OCI-LY3 (cell line): ENCODE results near the gene MKX.
A peak's percentile ranks its signal among the peaks of the same experiment; 100 is the strongest.

Source experiments
- CTCF ChIP-seq: fragments of 200-600, 300-600 bp; sonication (generic); IDR thresholded peaks from 2 replicates; pipeline ENCODE4 v1.5.1; 2014; ENCODE audit warnings: antibody characterized with exemption, low read length, low read depth
- EZH2phosphoT487 ChIP-seq: fragments of 200-600 bp; shearing (Covaris generic); IDR thresholded peaks from 2 replicates; pipeline ENCODE4 v1.6.1; 2018; ENCODE audit warnings: antibody characterized with exemption, mixed run types, low read depth

DNA sequence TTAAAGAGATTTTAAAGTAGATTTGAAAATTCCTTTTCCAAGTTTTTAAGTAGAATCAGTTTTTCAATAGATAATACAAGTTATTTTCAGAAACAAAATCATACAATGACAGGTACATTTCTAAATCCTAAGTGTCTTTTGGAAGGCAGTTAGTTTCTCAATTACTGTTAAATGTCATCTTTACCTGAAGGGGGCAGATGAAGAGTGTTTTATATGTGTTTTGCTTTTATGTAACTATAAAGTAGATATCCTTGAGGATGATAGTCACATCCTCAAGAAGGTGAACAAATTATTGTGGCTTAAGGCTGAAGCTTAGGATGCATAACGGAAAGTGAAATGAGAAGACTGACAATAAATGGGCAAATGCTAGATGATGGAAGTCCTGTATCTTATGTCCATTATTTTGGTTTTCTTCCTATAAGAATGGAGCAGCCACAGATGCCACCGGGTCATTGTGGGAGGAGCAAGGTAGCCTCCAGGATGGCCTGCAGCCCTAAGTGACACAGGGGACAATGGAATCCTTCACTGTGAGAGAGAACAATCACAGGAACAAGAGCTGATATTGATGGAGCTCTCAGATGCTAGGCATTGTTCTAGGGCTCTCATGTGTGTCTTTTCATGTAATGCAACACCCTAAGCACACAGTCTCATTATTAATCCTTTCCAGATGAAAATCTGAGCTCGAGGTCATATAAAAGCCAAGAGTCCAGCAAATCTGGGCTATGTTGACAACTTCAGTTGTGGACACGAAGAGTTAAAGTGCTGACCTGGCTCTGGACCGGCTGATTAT lies 14.1 kb upstream of the MKX start:
- TF ChIP-seq CTCF, result peak; percentile 12; the same call in 1 of the 2 replicates
- TF ChIP-seq EZH2phosphoT487, result no peak
